Mesenchymal stem cell (in vitro differentiated cells and primary cell): Measurements from ENCODE around the gene PRODH2.

Experiments
- DNase-seq: peaks from one replicate; pipeline ENCODE4 v3.0.0-alpha.2; 2013
- H2AFZ ChIP-seq: one replicate; pipeline ENCODE4 v1.6.1; 2013; ENCODE audit warnings: low read depth, mild to moderate bottlenecking, control low read depth, inconsistent platforms, low read length, moderate library complexity
- H2AK5ac ChIP-seq: 2 replicates; pipeline ENCODE4 v1.6.1; 2013; ENCODE audit warnings: low read length, moderate library complexity, mild to moderate bottlenecking, inconsistent platforms; ENCODE audit not compliant: severe bottlenecking
- H2BK120ac ChIP-seq: one replicate; pipeline ENCODE4 v1.6.1; 2013; ENCODE audit warnings: low read depth, mild to moderate bottlenecking, inconsistent platforms, low read length, moderate library complexity
- H2BK12ac ChIP-seq, 2 experiments: one replicate each; pipeline ENCODE4 v1.6.1; 2013; ENCODE audit warnings: inconsistent platforms in 2 of 2, low read length in 2 of 2, mild to moderate bottlenecking in 2 of 2, moderate library complexity in 2 of 2, control low read depth in 1 of 2
- H2BK15ac ChIP-seq: one replicate; pipeline ENCODE4 v1.6.1; 2013; ENCODE audit warnings: mild to moderate bottlenecking, low read depth, inconsistent platforms; ENCODE audit not compliant: poor library complexity, severe bottlenecking
- H2BK5ac ChIP-seq: 2 replicates; pipeline ENCODE4 v1.6.1; 2013; ENCODE audit warnings: low read depth, mild to moderate bottlenecking, low read length, control low read depth, inconsistent platforms; ENCODE audit not compliant: poor library complexity, severe bottlenecking
- H3K14ac ChIP-seq, 2 experiments: one replicate each; pipeline ENCODE4 v1.6.1; 2013; ENCODE audit warnings: inconsistent platforms in 2 of 2, low read length in 2 of 2, control low read depth in 1 of 2, mild to moderate bottlenecking in 1 of 2, moderate library complexity in 1 of 2
- H3K18ac ChIP-seq, 2 experiments: one replicate each; pipeline ENCODE4 v1.6.1; 2013; ENCODE audit warnings: inconsistent platforms in 2 of 2, low read length in 2 of 2, control low read depth in 1 of 2, low read depth in 1 of 2, mild to moderate bottlenecking in 1 of 2
- H3K23ac ChIP-seq, 2 experiments: one replicate each; pipeline ENCODE4 v1.6.1; 2013; ENCODE audit warnings: inconsistent platforms in 2 of 2, low read length in 2 of 2, mild to moderate bottlenecking in 2 of 2, moderate library complexity in 2 of 2, control low read depth in 1 of 2
- H3K27ac ChIP-seq: 2 replicates; pipeline ENCODE4 v1.5.1; 2013; ENCODE audit warnings: mild to moderate bottlenecking, moderate library complexity, low read length, control low read depth, inconsistent platforms; ENCODE audit not compliant: poor library complexity, severe bottlenecking
- H3K27me3 ChIP-seq, 2 experiments: 2 replicates each; pipeline versions ENCODE4 v1.6.1 to v1.7.0; 2013; ENCODE audit warnings: low read length in 2 of 2, mild to moderate bottlenecking in 2 of 2, moderate library complexity in 2 of 2, control low read depth in 1 of 2, inconsistent platforms in 1 of 2; ENCODE audit not compliant: control insufficient read depth in 1 of 2, insufficient read depth in 1 of 2
- H3K36me3 ChIP-seq, 2 experiments: 2 replicates each; pipeline versions ENCODE4 v1.6.1 to v1.7.0; 2013; ENCODE audit warnings: low read length in 2 of 2, control low read depth in 1 of 2, inconsistent platforms in 1 of 2, low read depth in 1 of 2, mild to moderate bottlenecking in 1 of 2; ENCODE audit not compliant: insufficient read depth in 2 of 2, control insufficient read depth in 1 of 2
- H3K4ac ChIP-seq, 2 experiments: one replicate each; pipeline ENCODE4 v1.6.1; 2013; ENCODE audit warnings: inconsistent platforms in 2 of 2, low read length in 2 of 2, mild to moderate bottlenecking in 2 of 2, moderate library complexity in 2 of 2, control low read depth in 1 of 2, low read depth in 1 of 2
- H3K4me1 ChIP-seq: 2 replicates; pipeline ENCODE4 v1.6.1; 2013; ENCODE audit warnings: low read depth, low read length, control low read depth; ENCODE audit not compliant: control insufficient read depth, insufficient read depth
- H3K4me2 ChIP-seq: 2 replicates; pipeline ENCODE4 v1.6.1; 2013; ENCODE audit warnings: low read length, mild to moderate bottlenecking, inconsistent platforms; ENCODE audit not compliant: poor library complexity, severe bottlenecking
- H3K4me3 ChIP-seq, 2 experiments: 2 replicates each; pipeline versions ENCODE4 v1.5.1 to v1.7.0; 2013; ENCODE audit warnings: low read length in 2 of 2, mild to moderate bottlenecking in 2 of 2, control low read depth in 1 of 2, low read depth in 1 of 2; ENCODE audit not compliant: insufficient read depth in 1 of 2
- H3K79me1 ChIP-seq: replicated peaks from 2 replicates; pipeline ENCODE4 v1.6.1; 2013; ENCODE audit warnings: mild to moderate bottlenecking, control low read depth, low read length, inconsistent platforms; ENCODE audit not compliant: poor library complexity, severe bottlenecking
- H3K9ac ChIP-seq: 2 replicates; pipeline ENCODE4 v1.7.0; 2013; ENCODE audit warnings: mild to moderate bottlenecking, low read length, moderate library complexity
- H3K9me3 ChIP-seq: 2 replicates; pipeline ENCODE4 v1.7.0; 2013; ENCODE audit warnings: mild to moderate bottlenecking, low read length; ENCODE audit not compliant: control insufficient read depth
- H4K8ac ChIP-seq: one replicate; pipeline ENCODE4 v1.6.1; 2013; ENCODE audit warnings: inconsistent platforms, mild to moderate bottlenecking, low read length, moderate library complexity
- H4K91ac ChIP-seq: one replicate; pipeline ENCODE4 v1.6.1; 2013; ENCODE audit warnings: mild to moderate bottlenecking, low read length, inconsistent platforms
- WGBS: methylation state at CpG from one replicate; pipeline ENCODE4 v1.1.7; 2013; ENCODE audit warnings: mixed read lengths; 5-methylcytosine and 5-hydroxymethylcytosine counted together

Gene PRODH2

DNA sequence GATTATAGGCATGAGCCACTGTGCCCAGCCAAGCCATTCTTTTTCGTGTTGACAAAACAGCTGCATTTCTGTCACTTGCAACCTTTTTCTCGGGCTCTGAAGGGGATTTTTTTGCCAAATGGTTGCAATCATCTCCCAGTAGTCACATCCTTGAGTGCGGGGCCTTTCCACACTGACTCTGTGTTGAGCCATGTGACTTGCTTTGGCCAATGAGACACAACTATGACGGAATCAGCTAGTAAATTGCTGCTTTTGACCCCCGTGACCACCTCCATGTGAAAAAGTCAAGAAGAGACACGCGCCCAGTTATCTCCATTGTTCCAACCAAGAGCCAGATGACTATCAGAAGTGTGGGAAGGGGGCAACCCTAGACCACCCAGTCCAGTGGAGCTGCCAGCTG, 21.3 kb upstream of the PRODH2 start:
- Histone ChIP-seq H3K9ac (no peak overlapping the region), H3K9me3 (peaks cover 9% of the 10 kb centered on the region), H3K4ac (no peak overlapping the region), H3K79me1 (no peaks in the 10 kb centered on the region), H2AK5ac (no peak overlapping the region), H3K14ac (no peak overlapping the region), H4K8ac (no peak overlapping the region), H2AFZ (no peak overlapping the region), H3K27me3 (peaks cover 26 to 30% of the 10 kb centered on the region in 2 experiments), H3K4me2 (no peak overlapping the region), H2BK15ac (no peak overlapping the region), H2BK12ac (no peak overlapping the region), H3K27ac (no peak overlapping the region), H3K4me3 (no peak overlapping the region), H3K23ac (no peak overlapping the region), H3K4me1 (no peaks in the 10 kb centered on the region), H4K91ac (no peak overlapping the region), H2BK5ac (no peak overlapping the region), H2BK120ac (no peak overlapping the region), H3K36me3 (no peaks in the 10 kb centered on the region), H3K18ac (no peak overlapping the region)
- WGBS: 68% methylated on average over 7 of the region's 7 CpGs
- DNase-seq: no peak

DNA sequence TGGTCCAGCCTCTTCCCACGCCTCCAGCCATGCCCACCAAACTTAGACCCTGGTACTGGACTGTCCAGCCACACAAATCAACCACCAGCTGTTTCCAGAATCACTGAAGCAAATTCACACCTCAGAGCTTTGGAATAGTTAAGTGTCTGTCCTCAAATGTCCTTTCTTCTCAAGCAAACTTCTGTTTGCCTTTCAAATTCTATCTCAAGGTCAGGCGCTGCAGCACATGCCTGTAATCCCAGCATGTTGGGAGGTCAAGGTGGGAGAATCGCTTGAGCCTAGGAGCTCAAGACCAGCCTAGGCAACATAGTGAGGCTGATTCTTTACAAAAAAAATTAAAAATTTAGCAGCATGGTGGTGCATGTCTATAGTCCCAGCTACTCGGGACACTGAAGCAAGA, 19.4 kb upstream of the PRODH2 start:
- Histone ChIP-seq H3K18ac (no peak overlapping the region), H3K4ac (no peak overlapping the region), H3K4me3 (no peak overlapping the region), H3K27ac (no peak overlapping the region), H3K14ac (no peak overlapping the region), H3K23ac (no peak overlapping the region), H2BK5ac (no peak overlapping the region), H3K36me3 (no peaks in the 10 kb centered on the region), H2AFZ (no peak overlapping the region), H2BK15ac (no peak overlapping the region), H3K9me3 (peaks cover 6% of the 10 kb centered on the region), H3K9ac (no peak overlapping the region), H4K8ac (no peak overlapping the region), H2BK120ac (no peak overlapping the region), H2AK5ac (no peak overlapping the region), H3K4me2 (no peak overlapping the region), H3K79me1 (no peaks in the 10 kb centered on the region), H4K91ac (no peak overlapping the region), H3K4me1 (no peaks in the 10 kb centered on the region), H3K27me3 (peaks cover 26 to 30% of the 10 kb centered on the region in 2 experiments), H2BK12ac (no peak overlapping the region)
- 69% methylated on average over 4 of the region's 4 CpGs for WGBS
- no peak for DNase-seq

DNA sequence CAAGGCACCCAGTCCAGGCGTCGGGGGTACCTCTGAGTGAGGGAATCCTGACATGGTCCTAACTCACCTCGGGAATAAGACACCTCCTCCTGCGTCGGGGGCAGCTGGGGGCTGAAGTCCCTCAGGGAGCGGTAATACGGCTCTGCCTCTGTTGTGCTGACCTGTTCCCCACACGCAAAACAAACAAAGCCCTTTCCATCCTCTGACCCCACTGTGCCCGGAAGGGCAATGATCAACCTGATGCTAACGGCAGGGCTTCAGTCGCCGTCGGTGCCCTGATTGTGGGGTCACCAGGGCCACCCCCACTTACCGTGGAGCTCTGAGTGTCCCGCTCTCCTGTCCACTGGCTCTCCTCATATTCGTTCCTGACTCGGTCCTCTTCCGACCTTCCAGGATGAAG, 18.3 kb upstream of the PRODH2 start:
- Histone ChIP-seq H3K79me1 (no peaks in the 10 kb centered on the region), H2BK12ac (no peak overlapping the region), H3K4ac (no peak overlapping the region), H3K14ac (no peak overlapping the region), H4K8ac (no peak overlapping the region), H2AK5ac (no peak overlapping the region), H3K36me3 (no peaks in the 10 kb centered on the region), H3K27me3 (peaks cover 26 to 34% of the 10 kb centered on the region in 2 experiments), H4K91ac (no peak overlapping the region), H3K4me2 (no peak overlapping the region), H3K27ac (no peak overlapping the region), H3K9me3 (peaks cover 6% of the 10 kb centered on the region), H3K4me1 (no peaks in the 10 kb centered on the region), H2AFZ (no peak overlapping the region), H3K23ac (no peak overlapping the region), H2BK15ac (no peak overlapping the region), H3K9ac (no peak overlapping the region), H2BK5ac (no peak overlapping the region), H3K18ac (no peak overlapping the region), H2BK120ac (no peak overlapping the region), H3K4me3 (no peak overlapping the region)
- DNase-seq: no peak
- WGBS: 86% methylated on average over 15 of the region's 18 CpGs

DNA sequence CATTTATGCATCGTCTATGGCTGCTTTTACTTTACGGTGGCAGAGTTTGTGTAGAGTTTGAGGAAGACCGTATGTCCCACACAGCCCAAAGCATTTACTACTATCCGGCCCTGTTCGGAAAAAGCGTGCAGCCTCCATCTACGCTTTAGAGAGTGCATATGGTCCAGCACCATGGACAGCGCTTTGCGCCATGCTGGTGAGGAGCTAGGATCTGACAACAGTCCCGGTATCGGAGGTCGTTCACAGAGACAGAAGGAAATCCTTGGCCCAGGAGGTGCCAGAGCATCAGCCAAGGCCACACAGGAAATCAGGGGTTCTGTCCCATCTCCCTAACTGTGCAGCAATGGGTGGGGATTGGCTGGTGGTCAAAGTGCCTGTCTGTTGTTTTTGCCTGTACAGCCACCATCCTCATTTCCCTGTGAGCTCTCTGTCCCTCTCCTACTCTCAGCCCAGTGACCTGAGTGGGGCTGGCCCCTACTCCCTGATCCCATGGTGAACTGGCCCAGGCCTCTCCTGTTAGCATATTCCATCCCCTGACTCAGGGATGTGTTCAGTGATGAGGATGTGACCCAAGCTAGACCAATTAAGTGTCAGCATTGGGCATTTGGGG, 16.2 kb upstream of the PRODH2 start:
- Histone ChIP-seq H3K27me3 (peaks cover 16 to 28% of the 10 kb centered on the region in 2 experiments), H3K79me1 (no peaks in the 10 kb centered on the region), H2BK120ac (no peak overlapping the region), H2BK15ac (no peak overlapping the region), H2BK5ac (no peak overlapping the region), H3K4me2 (no peak overlapping the region), H4K91ac (no peak overlapping the region), H3K9ac (no peak overlapping the region), H3K14ac (no peak overlapping the region), H4K8ac (no peak overlapping the region), H2BK12ac (no peak overlapping the region), H2AFZ (no peak overlapping the region), H3K18ac (no peak overlapping the region), H3K23ac (no peak overlapping the region), H3K27ac (no peak overlapping the region), H3K4me1 (no peaks in the 10 kb centered on the region), H3K4me3 (no peak overlapping the region), H3K9me3 (peaks cover 1% of the 10 kb centered on the region), H2AK5ac (no peak overlapping the region), H3K36me3 (no peaks in the 10 kb centered on the region), H3K4ac (no peak overlapping the region)
- DNase-seq: peak; percentile 60
- 31% methylated on average over 12 of the region's 12 CpGs for WGBS
